SH-SY5Y (cell line): Measurements from ENCODE around the gene EHD1.

Source experiments
- GATA2 ChIP-seq: IDR thresholded peaks from 2 replicates; pipeline ENCODE4 v1.6.1; 2011; ENCODE audit warnings: mild to moderate bottlenecking, low read depth, low read length
- GATA3 ChIP-seq: IDR thresholded peaks from 2 replicates; pipeline ENCODE4 v1.6.1; 2011; ENCODE audit warnings: low read depth, mild to moderate bottlenecking, low read length, moderate library complexity

DNA sequence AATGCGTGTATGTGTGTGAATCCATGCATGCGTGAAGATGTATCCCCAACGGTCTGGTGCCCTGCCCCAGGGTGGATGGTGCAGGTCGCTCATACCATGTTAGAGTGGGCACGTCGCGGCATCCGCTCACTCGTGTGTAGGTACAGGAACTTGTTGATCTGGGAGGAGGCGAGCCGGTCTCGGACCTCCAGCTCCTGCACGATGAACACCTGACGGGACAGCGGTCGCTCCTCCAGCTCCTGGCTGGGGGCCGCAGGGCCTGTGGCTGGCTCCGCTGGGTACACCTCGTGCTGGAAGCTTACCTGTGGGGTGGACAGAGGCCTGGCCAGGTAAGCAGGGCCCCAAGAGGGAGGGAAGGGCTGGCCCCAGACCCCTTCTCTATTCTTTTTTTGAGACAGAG lies 20.1 kb upstream of the EHD1 start:
- TF ChIP-seq GATA2 (no peak), GATA3 (no peak)
